GM18520 (cell line): ENCODE measurements around the gene RAB6A.
A peak's percentile ranks its signal among the peaks of the same experiment; 100 is the strongest.

Experiments used
- ATAC-seq: cut with Tn5 transposase; IDR thresholded peaks from one replicate; pipeline ENCODE4 v1.9.1; 2021; ENCODE audit not compliant: unreplicated experiment

RAB6A gene

GRCh38 chr11:73656985-73657384, 103.9 kb downstream of the RAB6A start:
- ATAC-seq, result no peak

GRCh38 chr11:73655686-73656085, 105.2 kb downstream of the RAB6A start:
- no peak for ATAC-seq

GRCh38 chr11:73654482-73655021, 106.3 kb downstream of the RAB6A start:
- no peak for ATAC-seq

GRCh38 chr11:73653996-73654395, 106.9 kb downstream of the RAB6A start:
- no peak for ATAC-seq

GRCh38 chr11:73652856-73653559, 107.9 kb downstream of the RAB6A start:
- no peak for ATAC-seq

- ATAC-seq, result no peak
Measured at GRCh38 chr11:73652046-73652730, 108.7 kb downstream of the RAB6A start.

GRCh38 chr11:73651661-73652045, 109.2 kb downstream of the RAB6A start:
- ATAC-seq, result no peak

- ATAC-seq, result no peak
Measured at GRCh38 chr11:73651252-73651651, 109.6 kb downstream of the RAB6A start.

- ATAC-seq, result no peak
Measured at GRCh38 chr11:73650400-73650799, 110.5 kb downstream of the RAB6A start.

GRCh38 chr11:73649206-73649605, 111.7 kb downstream of the RAB6A start:
- ATAC-seq, result no peak

- ATAC-seq, result no peak
Measured at GRCh38 chr11:73648571-73649046, 112.3 kb downstream of the RAB6A start.

GRCh38 chr11:73648121-73648520, 112.8 kb downstream of the RAB6A start:
- no peak for ATAC-seq

- ATAC-seq, result peak; percentile 73
Measured at GRCh38 chr11:73647459-73648100, 113.3 kb downstream of the RAB6A start.

- no peak for ATAC-seq
Measured at GRCh38 chr11:73645972-73646631, 114.8 kb downstream of the RAB6A start, which contains the start of gene PLEKHB1. TSS of gene PLEKHB1 (plus strand) at chr11:73646581. CDS start at chr11:73646609, 28 bp downstream.

- no peak for ATAC-seq
Measured at GRCh38 chr11:73645121-73645969, 115.5 kb downstream of the RAB6A start.

GRCh38 chr11:73641668-73642067, 119.2 kb downstream of the RAB6A start:
- no peak for ATAC-seq

- no peak for ATAC-seq
Measured at GRCh38 chr11:73640592-73640991, 120.3 kb downstream of the RAB6A start.

GRCh38 chr11:73637012-73637411, 123.9 kb downstream of the RAB6A start:
- no peak for ATAC-seq

GRCh38 chr11:73636249-73636648, 124.6 kb downstream of the RAB6A start:
- ATAC-seq, result no peak

- ATAC-seq, result no peak
Measured at GRCh38 chr11:73635721-73636120, 125.2 kb downstream of the RAB6A start.
